ENCODE results near the gene GGT7.
"Not testable (repeated sequence)": the region's sequence is repeated elsewhere in the genome, so short reads cannot be mapped to it uniquely, and the experiment has no call there.

GGT7 gene

DNA sequence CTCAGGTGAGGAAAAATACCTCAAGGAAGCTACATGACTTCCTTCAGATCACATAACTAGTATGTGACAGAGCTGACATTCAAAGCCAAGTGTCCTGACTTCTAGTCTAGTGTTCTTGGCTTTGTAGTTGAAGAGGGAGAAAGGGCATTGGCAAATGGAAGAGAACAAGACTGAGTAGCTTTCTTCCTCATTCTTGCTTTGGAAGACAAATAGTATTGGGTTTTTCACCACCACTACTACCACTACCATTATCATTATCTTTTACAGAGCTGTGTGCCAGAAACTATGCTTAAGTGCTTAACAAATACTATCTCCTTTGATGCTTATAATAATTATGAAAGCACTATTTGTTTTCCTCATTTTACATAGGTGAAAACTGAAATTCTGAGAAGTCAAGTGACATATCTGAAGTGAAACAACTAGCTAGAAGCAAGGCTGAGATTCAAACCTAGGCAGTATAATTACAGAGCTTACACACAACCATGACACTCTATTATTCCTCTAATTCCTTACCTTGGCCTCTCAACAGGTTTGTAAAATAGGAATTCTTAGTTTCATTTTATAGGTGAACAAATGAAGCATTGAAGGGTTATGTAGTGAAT lies 10.5 kb upstream of the GGT7 start:
- no peak for DNase-seq (ENCODE audit: low read depth, low spot score)

DNA sequence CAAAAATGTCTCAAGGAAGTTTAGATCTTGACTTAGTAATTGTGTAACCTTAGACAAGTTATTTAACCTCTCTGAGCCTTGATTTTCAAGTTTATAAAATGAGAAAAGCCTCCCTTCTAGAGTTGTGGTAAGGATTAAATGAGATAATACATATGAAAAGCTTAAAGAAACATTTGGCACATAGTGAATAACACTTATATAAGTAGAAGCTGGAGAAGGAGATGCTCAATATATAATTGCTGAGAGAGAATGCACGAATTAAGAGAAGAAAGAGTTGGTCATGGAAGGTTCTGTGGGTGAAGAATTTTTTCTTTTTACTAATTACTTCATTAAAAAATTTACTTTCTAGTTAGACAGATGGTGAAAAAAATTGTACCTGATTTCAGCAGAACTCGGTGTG lies 9.0 kb upstream of the GGT7 start:
- no peak for DNase-seq (ENCODE audit: low read depth, low spot score)

DNA sequence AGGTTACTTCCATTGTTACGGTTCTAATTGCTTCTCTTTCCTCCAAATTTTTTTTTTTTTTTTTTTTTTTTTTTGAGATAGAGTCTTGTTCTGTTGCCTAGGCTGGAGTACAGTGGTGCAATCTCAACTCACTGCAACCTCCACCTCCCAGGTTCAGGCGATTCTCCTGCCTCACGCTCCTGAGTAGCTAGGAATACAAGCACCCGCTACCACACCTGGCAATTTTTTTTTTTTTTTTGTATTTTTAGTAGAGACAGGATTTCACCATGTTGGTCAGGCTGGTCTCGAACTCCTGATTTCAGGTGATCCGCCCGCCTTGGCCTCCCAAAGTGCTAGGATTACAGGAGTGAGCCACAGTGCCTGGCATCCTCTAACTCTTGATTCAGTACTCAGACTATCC lies 8.3 kb upstream of the GGT7 start:
- not testable (repeated sequence) for DNase-seq (ENCODE audit: low read depth, low spot score)

DNA sequence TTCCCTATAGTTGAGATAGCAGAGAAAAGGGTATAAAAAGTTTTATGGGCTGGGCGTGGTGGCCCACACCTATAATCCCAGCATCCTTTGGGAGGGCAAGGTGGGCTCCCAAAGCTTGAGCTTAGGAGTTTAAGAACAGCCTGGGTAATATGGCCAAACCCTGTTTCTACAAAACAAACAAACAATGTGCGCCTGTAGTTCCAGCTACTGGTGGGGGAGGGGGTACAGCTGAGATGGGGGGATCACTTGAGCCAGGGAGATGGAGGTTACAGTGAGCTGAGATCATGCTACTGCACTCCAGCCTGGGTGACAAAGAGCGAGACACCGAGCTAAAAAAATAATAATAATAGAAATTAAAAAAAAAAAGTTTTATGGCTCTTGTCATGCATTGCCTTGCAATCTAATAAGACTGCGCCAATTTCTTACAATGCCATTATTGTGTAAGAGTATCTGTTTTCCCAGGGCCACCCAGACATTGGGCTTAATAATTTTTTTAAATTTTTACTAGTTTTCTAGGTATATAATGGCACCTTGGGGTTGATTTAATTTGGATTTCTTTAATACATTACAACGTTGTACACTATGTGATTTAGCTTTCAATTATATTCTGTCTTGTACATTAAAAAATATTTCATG lies 7.7 kb upstream of the GGT7 start:
- no peak for DNase-seq (ENCODE audit: low read depth, low spot score)

DNA sequence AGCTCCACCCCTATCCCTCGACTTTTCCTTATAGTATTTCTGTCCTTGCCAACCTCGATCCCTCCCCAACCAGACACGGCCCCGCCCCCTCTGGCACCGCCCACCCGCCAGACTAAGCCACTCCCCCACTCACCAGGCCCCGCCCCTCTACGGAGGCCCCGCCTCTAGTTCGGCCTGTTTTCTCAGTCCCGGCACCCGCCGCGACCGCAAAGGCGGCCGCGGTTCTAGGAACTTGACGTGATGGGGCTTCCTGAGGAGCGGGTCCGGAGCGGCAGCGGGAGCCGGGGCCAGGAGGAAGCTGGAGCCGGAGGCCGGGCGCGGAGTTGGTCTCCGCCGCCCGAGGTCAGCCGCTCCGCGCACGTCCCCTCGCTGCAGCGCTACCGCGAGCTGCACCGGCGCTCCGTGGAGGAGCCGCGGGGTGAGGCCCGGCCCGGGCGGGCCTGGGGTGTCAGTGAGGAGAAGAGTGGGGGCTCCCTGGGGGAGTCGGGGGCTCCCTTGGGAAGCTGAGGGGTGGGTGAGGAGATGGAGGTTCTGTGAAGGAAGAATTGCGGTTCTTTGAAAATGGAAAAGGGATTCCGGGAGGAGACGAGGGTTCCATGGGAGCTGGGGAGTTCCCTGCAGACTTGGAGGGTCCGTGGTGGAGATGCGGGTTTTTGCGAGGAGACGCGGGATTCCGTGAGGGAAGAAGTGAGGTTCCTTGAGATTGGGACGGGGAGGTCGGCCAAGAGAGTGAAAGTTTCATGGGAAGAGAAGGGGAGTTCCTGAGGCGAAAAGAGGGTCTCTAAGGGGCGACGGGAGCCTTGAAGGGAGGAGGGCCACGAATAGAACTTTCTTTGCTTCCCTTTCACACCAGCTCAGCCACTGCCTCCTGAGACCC lies 4.0 kb upstream of the GGT7 start, which contains the start of gene ACSS2:
TSS of gene ACSS2 (plus strand) at position 207 of the 877 bp plus-strand sequence. CDS start at position 241, 34 bp downstream.
- DNase-seq (ENCODE audit: low read depth, low spot score), result peak; percentile 22

DNA sequence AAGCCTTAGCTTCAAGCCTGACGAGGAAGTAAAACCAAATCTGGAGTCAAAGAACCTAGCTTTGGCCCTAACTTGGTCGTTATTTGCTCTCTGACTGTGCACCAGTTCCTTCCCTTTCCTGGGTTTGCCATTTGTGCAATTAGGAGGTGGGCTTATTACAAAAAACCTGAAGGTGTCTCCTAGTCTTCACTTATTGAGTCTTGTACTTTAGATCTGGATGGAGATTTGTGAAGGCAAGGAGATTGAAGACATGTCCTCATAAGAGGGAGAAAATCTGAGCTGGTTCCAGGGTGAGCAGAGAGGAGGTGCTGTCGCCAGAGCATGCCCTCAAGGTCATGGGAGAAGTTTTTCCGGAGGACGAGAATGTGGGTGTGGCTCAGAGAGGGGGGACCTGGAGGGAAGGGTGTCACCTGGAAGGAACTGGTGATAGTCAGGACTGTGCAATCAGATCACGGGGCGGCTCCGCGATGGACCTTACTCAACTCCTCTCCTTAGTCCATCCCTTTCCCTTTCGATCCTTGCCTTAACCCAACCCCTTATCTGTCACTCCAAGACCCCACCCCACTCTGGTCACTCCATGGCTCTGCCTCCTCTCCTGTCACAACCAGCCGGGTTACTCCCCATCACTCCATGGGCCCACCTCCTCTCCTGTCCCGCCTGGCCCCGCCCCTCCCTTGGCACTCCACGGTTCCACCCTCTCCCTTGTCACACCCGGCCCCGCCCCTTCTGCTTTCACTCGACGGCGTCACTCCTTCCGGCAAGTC lies 3.2 kb upstream of the GGT7 start:
- DNase-seq (ENCODE audit: low read depth, low spot score), result peak; percentile 98

DNA sequence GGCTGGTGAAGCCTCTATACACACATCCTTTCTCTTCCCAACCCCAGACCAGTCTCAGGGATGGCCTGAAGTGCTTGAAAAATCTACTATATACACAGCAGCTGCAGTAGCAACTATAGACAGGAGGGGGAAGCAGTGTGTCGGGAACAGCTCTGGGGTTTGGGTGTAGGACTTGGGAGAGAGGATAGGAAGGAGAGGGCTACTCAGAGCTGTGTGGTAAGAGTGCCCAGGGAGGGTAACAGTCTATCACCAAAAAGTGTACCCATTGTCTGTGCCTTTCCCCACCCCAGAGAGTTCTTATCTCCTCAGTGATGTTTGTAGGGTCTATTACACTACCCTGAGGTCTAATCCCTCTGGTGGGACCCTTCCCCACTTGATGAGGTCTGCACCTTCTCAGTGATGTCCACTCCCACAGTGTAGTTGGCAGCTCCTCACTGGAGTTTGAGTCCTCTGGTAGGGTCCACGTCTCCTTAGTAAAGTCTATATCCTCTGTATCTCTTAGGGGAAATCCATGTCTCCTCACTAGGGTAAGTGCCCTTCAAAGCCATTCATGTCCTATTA lies 1.5 kb upstream of the GGT7 start:
- DNase-seq (ENCODE audit: low read depth, low spot score), result peak; percentile 90

DNA sequence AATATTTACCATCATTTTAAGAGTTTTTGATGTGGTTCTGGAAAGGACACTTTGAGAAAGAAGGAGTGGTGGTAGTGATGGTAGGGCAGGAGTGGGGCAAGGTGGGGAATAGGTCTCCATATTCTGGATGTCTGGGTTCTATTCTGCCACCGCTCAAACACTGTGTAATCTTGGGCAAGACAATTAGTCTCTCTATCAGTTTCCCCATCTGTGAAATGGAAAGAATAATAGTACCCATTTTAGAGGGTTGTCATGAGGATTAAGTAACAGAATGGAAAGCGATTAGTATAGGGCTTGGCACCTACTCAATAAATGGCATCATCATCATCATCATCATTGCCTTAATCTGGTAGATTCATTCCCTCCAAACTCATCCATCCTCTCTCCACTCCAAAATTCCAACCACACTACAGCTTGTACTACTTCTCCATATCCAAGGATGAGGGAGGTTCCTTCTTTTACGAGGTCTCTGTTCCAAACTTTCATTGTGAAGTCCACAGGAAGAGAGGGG lies 982 bp upstream of the GGT7 start:
- no peak for DNase-seq (ENCODE audit: low read depth, low spot score)

DNA sequence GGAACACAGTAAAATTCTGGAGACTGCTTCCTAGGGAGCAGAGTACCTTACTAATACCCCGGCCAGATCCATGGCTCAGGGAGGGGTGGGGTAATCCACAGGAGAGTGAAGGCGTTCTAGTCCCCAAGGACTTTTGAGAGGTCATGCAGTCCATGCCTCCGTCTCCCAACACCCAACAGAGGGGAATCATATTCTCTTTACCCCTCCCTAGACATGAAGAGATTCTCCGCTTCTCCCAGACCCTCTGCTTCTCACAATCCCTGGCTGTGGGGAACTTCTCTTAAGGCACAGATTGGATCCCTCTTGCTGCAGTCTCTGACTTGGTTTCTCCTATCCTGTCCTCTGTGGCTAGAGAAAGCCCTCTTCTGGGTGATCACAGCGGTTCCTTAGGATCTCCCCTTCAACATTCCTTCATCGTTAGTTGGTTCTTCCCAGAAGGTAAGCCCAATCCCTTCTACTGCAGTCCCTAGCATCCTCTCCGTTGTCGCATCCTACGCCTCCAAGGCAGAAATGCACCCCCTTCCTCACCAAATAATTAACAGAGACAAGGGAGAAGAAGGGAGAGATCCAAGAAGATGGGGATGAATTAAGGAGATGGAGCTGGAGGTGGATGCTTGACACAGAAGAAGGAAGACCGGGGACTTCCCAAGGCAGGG lies 562 bp downstream of the GGT7 start:
- DNase-seq (ENCODE audit: low read depth, low spot score), result no peak

DNA sequence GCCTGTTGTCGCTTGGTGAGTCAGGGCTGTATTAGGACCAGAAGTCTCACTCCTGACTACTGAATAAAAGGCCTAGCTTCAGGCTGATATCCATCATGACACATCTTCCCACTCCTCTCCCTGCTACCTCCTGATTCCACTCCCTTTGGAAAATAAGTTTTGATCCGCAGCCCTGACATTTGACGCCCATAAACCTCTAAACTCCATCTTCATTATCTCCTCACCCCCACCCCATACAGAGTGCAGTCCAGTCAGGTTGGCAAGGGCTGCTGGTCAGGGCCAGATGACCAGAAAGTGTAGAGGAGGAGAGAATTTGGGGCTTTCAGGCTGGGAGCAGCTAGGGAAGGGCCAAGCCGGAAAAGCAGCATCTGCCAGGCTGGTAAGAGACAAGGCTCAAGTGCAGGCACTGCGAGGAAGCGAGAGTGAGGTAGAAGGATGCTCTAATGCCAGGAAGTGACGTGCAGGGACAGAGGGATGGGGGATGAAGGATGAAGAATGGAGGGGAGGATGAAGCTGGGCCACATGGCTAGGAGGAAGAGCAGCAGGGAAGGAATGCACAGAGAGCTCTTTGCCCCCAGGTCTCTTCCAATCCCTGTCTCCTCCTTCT lies 1.2 kb downstream of the GGT7 start:
- DNase-seq (ENCODE audit: low read depth, low spot score), result no peak

DNA sequence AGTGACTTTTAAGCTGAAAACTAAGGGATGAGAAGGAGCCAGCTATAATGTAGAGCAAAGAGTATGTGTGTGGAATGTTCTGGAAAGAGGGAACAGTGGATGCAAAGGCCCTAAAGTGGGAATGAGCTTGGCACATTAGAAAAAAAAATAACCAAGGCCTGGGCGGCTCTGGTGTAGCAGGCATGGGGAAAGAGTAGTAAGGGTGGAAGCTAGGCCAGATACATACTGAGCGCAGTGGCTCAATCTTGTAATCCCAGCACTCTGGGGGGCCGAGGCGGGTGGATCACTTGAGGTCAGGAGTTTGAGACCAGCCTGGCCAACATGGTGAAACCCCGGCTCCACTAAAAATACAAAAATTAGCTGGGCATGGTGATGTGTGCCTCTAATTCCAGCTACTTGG lies 8.4 kb downstream of the GGT7 start:
- DNase-seq (ENCODE audit: low read depth, low spot score), result no peak

DNA sequence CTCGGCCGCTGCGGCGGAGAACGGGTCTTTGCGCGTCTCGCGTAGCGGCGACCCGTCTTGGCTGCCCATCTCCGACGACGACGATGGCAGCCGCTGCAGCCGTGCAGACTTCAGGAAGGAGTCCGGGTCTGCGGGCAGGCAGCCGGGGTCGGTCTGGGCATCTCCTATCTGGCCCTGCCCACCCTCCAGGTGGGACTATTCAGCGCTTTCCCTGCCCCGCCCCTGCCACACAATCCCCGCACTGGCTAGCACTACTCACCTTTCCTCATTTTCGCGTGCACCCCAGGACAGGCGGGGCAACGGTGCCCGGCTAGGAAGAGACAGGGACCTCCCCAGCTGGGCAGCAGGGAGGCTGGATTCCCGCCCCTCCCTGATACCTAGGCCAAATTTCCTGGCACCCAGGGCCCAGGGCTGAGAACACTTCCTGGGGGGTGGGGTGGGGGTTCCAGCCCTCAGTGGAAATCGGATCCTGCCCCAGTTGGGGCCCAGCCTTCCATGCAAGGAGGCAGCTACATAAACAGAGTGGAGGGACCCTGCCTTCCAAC lies 9.2 kb downstream of the GGT7 start:
- no peak for DNase-seq (ENCODE audit: low read depth, low spot score)

DNA sequence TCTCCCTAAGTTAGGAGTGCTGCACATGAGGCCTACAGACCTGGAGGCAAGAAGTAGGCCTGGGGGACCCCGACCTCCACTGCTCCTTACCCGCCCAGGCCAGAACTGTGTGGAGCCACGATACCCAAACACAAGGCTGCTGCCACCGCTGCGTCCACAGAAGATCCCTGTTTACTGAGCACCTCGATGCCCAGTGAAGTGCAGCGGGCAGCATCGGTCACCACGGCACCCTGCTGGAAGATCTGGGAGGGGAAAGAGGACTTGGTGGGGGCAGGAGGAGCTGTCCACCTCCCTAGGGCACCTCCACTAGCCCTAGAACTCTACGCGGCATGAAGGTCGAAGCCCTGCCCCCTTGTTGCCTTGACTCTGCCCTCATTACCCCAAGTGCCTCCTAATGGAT lies 9.9 kb downstream of the GGT7 start:
- DNase-seq (ENCODE audit: low read depth, low spot score), result no peak

DNA sequence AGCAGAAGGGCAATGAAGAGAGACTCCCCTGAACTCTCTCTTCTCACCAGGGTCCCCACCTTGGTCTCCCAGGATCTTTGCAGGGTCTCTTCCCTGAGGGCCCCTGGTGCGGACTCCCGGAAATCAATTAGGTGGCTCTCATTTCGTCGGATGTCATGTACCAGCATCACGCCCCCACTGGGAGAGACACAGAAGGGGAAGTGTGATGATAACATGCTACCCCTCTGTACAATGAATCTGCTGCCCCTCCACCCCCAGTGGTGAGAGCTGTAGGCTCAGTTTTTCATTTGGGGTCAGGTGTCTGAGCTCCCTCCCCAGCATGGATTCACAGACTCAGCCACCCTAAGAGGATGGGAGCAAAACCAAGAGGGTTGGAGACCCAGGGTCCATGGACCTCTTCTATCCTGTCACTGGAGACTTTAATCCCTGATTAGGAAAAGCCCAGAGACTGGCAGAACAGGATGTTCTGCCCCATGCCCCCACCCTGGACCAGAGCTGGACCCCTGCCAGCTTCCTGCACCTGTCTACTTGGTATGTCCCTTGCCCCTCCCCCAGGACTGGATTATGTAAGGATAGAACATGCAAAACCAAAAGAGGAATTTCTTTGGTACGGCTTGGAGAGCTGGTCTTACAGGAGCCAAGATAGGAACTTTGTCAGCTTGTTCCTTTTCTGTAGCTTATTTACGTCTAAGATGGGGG lies 11.1 kb downstream of the GGT7 start:
- no peak for DNase-seq (ENCODE audit: low read depth, low spot score)

DNA sequence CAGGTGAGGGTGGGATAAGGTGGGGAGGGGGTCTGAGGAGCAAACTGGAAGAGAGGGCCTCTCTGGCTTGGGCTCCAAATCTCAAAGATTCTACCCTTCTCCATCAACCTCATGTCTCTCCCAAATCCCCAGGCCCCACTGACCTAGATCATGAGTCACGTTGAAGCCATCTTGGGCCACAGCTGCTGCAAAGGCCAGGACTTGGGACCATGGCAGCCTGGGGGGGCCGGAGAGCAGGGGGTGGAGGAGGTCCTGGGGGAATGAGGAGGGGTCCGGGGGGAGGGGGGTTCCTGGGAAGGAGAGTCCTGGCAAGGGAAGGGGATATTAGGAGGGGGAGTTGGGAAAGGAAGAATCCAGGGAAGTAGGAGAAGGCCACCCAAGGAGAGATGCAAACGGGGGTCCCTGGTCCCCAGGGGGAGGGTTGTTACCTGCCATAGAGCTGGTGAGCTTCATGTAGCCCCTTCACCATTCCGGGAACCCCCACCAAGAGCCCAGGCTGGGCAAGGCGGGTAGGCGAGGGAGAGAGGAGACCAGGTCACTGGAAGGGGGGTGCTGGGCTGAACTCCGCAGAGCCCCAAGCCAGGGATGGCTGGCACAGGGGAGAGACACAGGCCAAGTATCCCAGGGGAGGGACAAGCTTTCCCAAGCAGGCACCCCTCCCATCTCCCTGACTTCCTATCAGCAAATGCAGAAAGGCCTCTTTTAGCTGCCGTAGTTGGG lies 12.7 kb downstream of the GGT7 start:
- no peak for DNase-seq (ENCODE audit: low read depth, low spot score)

DNA sequence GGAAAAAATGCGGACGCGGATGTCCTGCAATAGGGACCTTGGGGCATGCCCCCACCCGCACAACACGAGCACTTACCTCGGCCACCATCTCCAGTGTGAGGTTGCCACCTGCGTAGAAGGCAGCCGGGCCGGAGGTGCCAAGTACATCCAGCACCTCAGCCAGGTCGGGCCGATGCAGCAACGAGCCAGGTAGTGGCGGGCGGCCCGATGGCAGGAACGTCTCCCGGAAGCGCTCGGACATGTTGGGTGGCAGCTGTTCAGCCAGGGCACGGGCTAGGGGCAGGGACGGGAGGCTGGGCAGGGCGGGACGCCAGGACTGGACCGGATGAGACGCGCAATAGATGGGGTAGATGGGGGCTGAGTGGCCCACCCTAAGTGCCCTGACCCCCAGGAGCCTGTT lies 13.3 kb downstream of the GGT7 start:
- DNase-seq (ENCODE audit: low read depth, low spot score), result no peak

DNA sequence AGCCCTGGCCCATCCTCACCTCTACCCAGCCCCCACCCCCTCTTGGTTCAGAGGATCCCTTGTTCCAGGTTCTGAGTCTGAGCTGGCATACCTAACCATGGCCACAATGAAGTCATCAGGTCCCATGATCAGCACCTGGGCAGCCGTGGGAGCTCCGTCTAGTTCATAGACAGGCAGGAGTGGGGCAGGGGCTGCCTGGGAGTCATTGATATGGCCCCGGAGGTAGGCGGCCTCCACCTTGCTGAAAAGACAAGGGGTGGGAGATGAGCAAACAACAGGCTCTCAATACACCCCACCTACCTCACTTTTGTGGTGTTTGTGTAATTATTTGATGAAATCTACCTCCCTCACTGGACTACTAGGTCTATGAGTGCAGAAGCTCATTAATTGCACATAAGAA lies 20.4 kb downstream of the GGT7 start:
- no peak for DNase-seq (ENCODE audit: low read depth, low spot score)

DNA sequence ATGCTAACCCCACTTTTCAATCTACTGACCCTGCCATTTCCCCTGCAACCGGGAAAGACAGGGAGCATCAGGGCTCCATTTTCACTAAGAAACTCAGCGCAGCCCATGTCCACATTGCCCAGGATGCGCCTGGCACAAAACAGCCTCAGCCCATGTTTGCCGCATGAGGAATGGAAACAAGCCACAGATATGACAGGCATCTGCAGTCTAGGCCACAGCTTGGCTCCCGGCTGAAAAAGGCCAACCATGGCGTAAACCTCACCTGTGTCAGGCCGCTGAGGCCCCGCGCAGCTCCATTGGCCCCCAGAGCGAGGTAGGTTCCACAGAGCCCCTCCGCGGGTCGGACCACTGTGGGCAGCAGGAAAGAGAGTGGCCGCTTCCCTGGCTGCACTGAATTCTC lies 21.7 kb downstream of the GGT7 start:
- DNase-seq (ENCODE audit: low read depth, low spot score), result no peak

DNA sequence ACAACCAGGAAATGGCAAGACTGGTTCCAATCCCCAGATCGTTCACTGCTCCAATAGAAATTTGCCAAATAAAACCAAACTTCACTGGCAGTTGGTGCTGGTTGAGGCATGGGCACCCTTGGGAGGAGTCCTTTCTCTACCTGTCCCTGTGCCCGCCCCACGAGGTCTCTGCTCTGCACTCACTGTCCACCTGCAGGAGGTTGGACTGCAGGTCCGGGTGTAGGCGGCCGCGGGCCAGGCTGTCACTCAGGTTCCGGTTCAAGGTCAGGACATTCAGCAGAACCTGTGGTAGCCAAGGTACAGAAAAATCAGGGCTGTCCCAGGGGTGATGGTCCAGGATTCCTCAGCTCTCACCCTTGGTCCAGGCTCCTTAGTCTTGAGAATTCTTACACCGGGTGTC lies 22.9 kb downstream of the GGT7 start:
- no peak for DNase-seq (ENCODE audit: low read depth, low spot score)

Data from ELF-1 (cell line).